Measurements from ENCODE around the gene MUC22.

DNA sequence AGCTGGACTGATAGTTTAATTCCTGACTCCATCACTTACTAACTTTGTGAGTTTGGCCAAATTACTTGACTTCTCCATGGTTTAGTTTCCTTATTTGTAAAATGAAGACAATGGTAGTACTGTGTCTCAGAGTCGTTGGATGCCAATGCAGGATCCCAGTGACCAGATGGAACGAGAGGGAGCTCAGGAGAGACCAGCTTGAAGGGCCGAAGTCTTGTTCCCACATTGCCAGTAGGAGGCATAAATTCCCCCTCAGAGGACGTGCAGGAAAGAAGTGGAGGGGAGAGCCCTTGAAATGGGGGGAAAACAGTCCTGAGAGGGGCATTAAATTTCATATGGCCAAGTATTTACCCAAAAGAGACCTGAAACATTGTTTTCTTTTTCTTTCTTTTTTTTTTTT is 2.1 kb upstream of the MUC22 start:
- TF ChIP-seq POLR2A (IDR thresholded peaks at IDR 0.05) = no peak
- no peak for TF ChIP-seq CTCF (IDR thresholded peaks at IDR 0.05)
